ENCODE measurements around the gene CREB1. TPM values are rescaled to one million over a fixed set of nuclear protein-coding genes. Genes with fewer than 3 reads are reported as not detected.

CREB1 gene
- total and polyA plus RNA-seq, 9 of the 15 experiments (the other 6 are each of a cell fraction or from before 2014, with no cell fraction given): 8.9 to 51.3 (median 19.5) TPM

DNA sequence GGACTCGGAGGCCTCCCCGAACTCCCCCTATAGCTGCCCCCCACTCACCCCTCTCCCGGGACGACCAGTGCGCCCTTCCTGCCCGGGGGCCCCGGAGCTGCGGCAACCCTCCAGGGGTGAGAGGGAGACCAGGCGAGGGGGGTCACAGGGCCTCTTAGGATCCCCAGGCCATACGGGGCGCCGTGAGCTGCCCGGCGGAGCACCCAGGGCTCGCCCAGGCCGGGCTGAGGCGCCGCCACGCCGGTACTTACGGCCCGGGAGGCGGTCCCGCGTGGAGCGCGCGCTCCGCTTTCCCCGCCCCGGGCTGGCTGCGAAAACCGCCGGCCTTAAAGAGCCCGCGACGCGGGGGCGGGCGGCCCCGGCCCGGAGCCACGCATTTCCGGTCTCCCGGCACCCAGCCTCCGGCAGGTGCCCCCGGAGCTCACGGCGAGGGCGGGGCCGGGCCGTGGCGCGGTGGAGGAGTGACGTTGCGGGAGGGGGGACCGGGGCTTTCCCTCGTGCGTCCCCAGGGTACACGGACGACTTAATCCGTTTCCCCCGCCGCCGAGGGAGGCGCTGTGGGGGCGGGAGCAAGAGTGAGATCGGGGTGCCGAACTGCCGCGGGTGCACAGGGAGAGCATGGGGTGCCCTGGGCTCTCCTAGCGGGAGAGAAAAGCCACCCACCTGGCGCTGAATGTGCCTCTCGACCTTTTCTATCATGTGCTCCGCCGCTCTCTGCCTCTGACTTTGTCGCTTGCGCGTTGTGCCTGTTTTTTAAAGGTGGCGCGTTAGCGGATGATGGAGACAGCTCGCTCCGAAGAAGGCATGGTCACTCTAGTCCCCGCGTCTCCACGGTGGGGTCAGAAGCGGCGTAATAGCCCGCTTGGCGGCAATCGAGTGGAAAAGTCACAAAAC lies 95.5 kb downstream of the CREB1 start, which contains the start of gene METTL21A (continued):
- TF ChIP-seq U2AF2 (optimal IDR thresholded peaks at IDR 0.05; ENCODE audit: low read depth, low read length) (no peak), BCOR (IDR thresholded peaks at IDR 0.05) (no peak), SREBF2 (CRISPR knock-in tag; IDR thresholded peaks at IDR 0.05) (no peak), ZNF143 (CRISPR knock-in tag; IDR thresholded peaks at IDR 0.05) (no peak), TAF7 (tag; IDR thresholded peaks at IDR 0.05) (0 out of 2 replicates have a peak, but pooled peaks have one; percentile 7), MTA3 (IDR thresholded peaks at IDR 0.05; ENCODE audit: borderline replicate concordance) (peak; percentile 33; the same call in 1 of the 2 replicates), FOXJ2 (tag; IDR thresholded peaks at IDR 0.05) (no peak), EP400 (IDR thresholded peaks at IDR 0.05) (peak; percentile 91)
- TF ChIP-seq, protein P1, sequence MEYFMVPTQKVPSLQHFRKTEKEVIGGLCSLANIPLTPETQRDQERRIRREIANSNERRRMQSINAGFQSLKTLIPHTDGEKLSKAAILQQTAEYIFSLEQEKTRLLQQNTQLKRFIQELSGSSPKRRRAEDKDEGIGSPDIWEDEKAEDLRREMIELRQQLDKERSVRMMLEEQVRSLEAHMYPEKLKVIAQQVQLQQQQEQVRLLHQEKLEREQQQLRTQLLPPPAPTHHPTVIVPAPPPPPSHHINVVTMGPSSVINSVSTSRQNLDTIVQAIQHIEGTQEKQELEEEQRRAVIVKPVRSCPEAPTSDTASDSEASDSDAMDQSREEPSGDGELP (CRISPR knock-in tag; IDR thresholded peaks at IDR 0.05; ENCODE audit: borderline replicate concordance): peak; percentile 52; the same call in 1 of the 2 replicates
- TF ChIP-seq, protein P2, sequence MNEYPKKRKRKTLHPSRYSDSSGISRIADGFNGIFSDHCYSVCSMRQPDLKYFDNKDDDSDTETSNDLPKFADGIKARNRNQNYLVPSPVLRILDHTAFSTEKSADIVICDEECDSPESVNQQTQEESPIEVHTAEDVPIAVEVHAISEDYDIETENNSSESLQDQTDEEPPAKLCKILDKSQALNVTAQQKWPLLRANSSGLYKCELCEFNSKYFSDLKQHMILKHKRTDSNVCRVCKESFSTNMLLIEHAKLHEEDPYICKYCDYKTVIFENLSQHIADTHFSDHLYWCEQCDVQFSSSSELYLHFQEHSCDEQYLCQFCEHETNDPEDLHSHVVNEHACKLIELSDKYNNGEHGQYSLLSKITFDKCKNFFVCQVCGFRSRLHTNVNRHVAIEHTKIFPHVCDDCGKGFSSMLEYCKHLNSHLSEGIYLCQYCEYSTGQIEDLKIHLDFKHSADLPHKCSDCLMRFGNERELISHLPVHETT (CRISPR knock-in tag; conservative IDR thresholded peaks at IDR 0.05 in 1 of 2, IDR thresholded peaks at IDR 0.05 in 1 of 2): peak in 1 of 2 experiments; percentile 99; a peak in 2 of 4 replicates
- TF ChIP-seq, protein P3, sequence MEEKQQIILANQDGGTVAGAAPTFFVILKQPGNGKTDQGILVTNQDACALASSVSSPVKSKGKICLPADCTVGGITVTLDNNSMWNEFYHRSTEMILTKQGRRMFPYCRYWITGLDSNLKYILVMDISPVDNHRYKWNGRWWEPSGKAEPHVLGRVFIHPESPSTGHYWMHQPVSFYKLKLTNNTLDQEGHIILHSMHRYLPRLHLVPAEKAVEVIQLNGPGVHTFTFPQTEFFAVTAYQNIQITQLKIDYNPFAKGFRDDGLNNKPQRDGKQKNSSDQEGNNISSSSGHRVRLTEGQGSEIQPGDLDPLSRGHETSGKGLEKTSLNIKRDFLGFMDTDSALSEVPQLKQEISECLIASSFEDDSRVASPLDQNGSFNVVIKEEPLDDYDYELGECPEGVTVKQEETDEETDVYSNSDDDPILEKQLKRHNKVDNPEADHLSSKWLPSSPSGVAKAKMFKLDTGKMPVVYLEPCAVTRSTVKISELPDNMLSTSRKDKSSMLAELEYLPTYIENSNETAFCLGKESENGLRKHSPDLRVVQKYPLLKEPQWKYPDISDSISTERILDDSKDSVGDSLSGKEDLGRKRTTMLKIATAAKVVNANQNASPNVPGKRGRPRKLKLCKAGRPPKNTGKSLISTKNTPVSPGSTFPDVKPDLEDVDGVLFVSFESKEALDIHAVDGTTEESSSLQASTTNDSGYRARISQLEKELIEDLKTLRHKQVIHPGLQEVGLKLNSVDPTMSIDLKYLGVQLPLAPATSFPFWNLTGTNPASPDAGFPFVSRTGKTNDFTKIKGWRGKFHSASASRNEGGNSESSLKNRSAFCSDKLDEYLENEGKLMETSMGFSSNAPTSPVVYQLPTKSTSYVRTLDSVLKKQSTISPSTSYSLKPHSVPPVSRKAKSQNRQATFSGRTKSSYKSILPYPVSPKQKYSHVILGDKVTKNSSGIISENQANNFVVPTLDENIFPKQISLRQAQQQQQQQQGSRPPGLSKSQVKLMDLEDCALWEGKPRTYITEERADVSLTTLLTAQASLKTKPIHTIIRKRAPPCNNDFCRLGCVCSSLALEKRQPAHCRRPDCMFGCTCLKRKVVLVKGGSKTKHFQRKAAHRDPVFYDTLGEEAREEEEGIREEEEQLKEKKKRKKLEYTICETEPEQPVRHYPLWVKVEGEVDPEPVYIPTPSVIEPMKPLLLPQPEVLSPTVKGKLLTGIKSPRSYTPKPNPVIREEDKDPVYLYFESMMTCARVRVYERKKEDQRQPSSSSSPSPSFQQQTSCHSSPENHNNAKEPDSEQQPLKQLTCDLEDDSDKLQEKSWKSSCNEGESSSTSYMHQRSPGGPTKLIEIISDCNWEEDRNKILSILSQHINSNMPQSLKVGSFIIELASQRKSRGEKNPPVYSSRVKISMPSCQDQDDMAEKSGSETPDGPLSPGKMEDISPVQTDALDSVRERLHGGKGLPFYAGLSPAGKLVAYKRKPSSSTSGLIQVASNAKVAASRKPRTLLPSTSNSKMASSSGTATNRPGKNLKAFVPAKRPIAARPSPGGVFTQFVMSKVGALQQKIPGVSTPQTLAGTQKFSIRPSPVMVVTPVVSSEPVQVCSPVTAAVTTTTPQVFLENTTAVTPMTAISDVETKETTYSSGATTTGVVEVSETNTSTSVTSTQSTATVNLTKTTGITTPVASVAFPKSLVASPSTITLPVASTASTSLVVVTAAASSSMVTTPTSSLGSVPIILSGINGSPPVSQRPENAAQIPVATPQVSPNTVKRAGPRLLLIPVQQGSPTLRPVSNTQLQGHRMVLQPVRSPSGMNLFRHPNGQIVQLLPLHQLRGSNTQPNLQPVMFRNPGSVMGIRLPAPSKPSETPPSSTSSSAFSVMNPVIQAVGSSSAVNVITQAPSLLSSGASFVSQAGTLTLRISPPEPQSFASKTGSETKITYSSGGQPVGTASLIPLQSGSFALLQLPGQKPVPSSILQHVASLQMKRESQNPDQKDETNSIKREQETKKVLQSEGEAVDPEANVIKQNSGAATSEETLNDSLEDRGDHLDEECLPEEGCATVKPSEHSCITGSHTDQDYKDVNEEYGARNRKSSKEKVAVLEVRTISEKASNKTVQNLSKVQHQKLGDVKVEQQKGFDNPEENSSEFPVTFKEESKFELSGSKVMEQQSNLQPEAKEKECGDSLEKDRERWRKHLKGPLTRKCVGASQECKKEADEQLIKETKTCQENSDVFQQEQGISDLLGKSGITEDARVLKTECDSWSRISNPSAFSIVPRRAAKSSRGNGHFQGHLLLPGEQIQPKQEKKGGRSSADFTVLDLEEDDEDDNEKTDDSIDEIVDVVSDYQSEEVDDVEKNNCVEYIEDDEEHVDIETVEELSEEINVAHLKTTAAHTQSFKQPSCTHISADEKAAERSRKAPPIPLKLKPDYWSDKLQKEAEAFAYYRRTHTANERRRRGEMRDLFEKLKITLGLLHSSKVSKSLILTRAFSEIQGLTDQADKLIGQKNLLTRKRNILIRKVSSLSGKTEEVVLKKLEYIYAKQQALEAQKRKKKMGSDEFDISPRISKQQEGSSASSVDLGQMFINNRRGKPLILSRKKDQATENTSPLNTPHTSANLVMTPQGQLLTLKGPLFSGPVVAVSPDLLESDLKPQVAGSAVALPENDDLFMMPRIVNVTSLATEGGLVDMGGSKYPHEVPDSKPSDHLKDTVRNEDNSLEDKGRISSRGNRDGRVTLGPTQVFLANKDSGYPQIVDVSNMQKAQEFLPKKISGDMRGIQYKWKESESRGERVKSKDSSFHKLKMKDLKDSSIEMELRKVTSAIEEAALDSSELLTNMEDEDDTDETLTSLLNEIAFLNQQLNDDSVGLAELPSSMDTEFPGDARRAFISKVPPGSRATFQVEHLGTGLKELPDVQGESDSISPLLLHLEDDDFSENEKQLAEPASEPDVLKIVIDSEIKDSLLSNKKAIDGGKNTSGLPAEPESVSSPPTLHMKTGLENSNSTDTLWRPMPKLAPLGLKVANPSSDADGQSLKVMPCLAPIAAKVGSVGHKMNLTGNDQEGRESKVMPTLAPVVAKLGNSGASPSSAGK (IDR thresholded peaks at IDR 0.05): peak; percentile 79

All from K562 (cell line).